Measurements from ENCODE around the gene OTUB2.
A peak's percentile ranks its signal among the peaks of the same experiment; 100 is the strongest.

Gene OTUB2

DNA sequence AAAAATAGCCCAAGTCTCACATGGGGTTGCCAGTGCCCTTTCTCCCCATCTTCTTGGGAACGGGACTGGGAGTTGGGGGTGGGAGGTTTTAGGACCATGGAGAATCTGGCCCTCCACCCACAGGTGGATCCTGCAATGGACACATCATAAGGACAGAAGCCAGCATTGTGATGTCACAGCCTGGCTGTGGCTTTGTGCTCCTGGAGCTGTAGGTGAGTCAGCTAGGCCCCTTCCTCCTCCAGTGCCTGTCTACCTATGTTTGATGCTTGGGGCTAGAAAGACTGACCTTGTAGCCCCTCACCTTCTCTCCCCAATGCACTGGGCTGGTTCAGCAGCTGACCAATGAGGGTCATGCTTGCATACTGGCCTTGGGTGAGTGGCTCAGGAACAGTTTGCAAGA, 29.1 kb upstream of the OTUB2 start, which contains the start of gene CCDC197:
Gene CCDC197 (plus strand): TSS at position 220 of the 400 bp plus-strand sequence. CDS start 831 bp downstream, outside the sequence.
- TF ChIP-seq, protein P1, sequence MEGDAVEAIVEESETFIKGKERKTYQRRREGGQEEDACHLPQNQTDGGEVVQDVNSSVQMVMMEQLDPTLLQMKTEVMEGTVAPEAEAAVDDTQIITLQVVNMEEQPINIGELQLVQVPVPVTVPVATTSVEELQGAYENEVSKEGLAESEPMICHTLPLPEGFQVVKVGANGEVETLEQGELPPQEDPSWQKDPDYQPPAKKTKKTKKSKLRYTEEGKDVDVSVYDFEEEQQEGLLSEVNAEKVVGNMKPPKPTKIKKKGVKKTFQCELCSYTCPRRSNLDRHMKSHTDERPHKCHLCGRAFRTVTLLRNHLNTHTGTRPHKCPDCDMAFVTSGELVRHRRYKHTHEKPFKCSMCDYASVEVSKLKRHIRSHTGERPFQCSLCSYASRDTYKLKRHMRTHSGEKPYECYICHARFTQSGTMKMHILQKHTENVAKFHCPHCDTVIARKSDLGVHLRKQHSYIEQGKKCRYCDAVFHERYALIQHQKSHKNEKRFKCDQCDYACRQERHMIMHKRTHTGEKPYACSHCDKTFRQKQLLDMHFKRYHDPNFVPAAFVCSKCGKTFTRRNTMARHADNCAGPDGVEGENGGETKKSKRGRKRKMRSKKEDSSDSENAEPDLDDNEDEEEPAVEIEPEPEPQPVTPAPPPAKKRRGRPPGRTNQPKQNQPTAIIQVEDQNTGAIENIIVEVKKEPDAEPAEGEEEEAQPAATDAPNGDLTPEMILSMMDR (IDR thresholded peaks at IDR 0.05; ENCODE audit: extremely low read depth, missing control alignments), result no peak

DNA sequence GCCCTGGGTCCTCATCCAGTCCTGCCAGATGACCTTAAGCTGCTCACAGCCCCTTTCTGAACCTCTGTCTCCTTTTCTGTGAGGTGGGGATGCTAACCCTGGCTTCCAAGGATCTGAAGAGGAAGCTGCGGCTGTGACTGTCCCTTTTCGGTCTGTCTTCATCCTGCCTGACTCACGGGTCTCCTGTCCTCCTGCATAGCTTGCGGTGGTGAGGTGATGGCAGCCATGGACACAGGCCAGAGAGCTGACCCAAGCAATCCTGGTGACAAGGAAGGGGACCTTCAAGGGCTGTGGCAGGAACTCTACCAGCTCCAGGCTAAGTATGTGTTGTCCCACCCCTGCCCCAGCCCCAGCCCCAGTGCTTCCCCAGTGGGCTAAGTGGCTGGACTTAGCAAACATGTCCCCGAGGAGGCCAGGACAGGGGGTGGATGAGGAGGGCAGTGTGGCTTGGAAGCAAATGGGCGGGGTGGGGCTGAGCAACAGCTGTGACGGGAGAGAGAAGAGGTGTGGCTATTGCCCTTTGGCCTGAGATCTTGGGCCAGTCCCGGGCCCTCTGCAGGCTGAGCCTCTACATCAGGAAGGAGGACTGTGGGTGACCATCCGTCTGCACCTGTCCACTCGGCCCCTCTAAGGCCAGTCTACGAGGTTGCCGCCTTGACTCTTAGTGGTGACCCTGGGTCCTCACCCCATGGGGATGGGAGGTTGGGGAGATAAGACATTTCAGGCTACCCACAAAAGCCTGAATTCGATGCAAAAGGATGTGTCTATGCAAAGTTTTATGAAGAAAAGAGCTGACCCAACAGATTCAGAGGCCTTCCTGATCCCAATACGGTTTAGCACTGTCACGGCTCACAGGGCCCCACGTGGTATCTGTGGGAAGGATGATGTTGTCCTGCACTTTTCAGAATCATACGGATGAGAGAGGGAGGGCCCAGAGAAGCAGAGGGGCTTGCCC, 27.9 kb upstream of the OTUB2 start:
- TF ChIP-seq, protein P1 (IDR thresholded peaks at IDR 0.05; ENCODE audit: extremely low read depth, missing control alignments), result no peak
- no peak for DNase-seq (ENCODE audit: low spot score)

More for the DNA sequence above, 29.1 kb upstream of the OTUB2 start, which contains the start of gene CCDC197:
- DNase-seq (ENCODE audit: low spot score), result no peak

DNA sequence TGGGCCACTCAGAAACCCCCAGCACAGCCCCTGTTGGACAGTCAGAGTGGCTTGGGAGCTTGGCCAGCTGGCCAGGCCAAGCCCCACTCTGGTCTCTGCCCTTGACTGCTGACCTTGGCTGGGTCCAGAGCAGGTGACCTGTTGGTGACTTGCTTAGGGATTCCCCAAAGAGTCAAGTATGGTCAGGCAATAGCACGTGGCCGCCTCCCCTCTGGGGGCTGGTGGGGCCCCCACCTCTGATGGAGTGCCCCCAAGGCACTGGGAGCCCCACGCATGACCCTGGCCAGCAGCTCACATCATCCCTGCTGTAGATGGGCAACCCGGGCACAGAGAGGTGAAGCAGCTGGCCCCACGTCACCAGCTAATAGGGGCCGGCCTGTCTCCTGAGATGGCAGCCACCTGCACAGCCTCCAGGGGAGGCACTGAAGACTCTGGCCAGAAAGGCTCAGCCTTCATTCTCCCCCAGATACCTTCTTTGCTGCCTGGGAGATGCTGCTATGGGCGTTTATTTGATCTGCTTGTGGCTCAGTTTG, 27.2 kb upstream of the OTUB2 start:
- no peak for DNase-seq (ENCODE audit: low spot score)
- TF ChIP-seq, protein P1 (IDR thresholded peaks at IDR 0.05; ENCODE audit: extremely low read depth, missing control alignments), result no peak

DNA sequence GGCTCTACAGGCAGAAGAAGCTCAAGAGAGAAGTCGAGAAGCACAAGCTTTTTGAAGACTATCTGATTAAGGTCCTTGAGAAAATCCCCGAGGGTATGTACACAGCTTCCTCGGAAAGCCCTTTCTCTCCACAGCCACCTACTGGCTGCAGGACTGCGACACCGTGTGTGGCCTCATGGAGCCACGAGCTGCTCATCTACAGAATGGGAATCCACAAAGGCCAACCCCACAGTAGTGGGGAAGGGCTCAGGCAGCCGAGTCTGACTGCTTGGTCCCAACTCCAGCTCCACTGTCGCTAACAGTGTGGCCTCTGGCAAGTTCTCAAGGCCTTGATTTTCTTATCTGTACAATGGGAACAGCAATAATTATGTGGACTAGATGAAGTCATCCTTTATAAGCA, 26.6 kb upstream of the OTUB2 start:
- no peak for DNase-seq (ENCODE audit: low spot score)
- TF ChIP-seq, protein P1 (IDR thresholded peaks at IDR 0.05; ENCODE audit: extremely low read depth, missing control alignments), result peak; percentile 17

DNA sequence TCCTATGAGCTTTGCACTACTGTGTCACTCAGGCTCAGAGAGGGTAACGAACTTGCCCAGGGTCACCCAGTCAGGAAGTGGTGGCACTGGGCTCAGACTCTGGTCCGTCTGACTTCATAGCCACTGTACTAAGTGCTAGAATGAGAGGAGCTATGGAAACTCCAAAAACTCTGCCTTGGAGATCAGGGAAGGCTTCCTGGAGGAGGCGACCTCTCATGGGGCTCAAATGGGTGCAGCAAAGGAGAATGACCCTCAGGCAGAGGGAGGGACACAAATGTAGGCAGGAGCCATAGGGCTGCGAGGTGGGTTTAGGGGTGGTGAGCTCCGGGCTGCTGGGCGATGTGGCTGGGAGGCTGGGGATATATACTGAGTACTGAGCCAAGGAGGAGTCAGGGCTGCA, 25.9 kb upstream of the OTUB2 start:
- DNase-seq (ENCODE audit: low spot score), result no peak
- TF ChIP-seq, protein P1 (IDR thresholded peaks at IDR 0.05; ENCODE audit: extremely low read depth, missing control alignments), result no peak

DNA sequence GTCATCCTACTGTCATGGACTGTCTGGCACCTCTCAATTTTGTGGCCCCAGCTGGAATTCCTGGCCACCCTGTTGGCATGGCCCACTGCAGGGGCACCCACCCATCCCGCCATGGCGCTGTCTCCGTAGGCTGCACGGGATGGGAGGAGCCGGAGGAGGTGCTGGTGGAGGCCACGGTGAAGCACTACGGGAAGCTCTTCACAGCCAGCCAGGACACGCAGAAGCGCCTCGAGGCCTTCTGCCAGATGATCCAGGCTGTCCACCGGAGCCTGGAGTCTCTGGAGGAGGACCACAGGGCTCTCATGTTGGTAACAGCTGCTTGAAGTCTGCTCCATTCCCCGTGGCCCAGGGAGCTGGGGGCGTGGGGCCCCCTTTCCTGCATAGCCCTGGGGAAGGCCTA, 25.1 kb upstream of the OTUB2 start:
- no peak for DNase-seq (ENCODE audit: low spot score)
- TF ChIP-seq, protein P1 (IDR thresholded peaks at IDR 0.05; ENCODE audit: extremely low read depth, missing control alignments), result no peak
